Measurements from ENCODE around the gene AP4S1. TPM values are rescaled to one million over a fixed set of nuclear protein-coding genes. Genes with fewer than 3 reads are reported as not detected.
"Not testable (repeated sequence)": the region's sequence is repeated elsewhere in the genome, so short reads cannot be mapped to it uniquely, and the experiment has no call there.

The AP4S1 gene
- 10 to 100 TPM; 11.5 to 12.8 (median 12.2) TPM for total RNA-seq

DNA sequence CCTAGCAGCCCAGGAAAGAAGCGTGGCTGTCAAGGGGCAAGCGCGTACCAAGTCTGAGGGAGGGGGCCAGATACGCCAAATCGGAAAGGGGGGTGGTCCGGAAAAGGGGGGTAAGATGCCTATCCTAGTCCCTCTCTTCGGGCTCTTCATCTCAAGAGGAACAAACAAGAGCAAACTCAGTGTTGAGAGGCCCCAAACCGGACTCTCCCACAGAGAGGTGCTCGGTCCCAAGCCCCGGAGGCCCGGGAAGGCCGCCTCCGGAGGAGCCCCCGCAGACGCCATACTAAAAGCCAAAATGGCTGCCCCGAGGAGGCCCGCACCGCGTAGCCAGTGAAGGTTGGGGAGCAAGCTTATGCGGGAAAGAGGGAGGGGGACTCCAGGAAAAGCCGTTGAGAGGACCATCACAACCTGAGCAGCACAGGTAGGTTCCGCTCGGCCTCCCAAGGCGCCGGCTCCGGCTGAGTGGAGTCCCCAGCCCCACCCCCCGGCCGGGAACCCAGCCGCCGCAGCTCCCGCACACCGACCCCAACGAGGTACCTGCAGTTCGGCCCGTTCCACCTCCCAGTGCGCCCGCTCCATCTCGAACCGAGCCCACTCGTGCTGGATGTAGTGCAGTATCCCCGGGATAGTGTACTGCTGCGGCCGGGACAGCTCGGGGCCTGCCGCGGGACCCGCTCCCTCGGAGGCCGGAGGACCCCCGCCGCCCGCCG, at the start of gene AP4S1:
Gene AP4S1, plus strand, starts transcription at position 283 of the 710 bp plus-strand sequence. CDS start 40,548 bp downstream, outside the sequence.
- H3K4me3 Mint-ChIP-seq: peak within 1 kb of the TSS; percentile 98
- ATAC-seq (peak; percentile 42 to 51), DNase-seq (peak; percentile 34)
- peaks cover 51% of the 10 kb centered on the region for H3K4me1 Mint-ChIP-seq (ENCODE audit: low read depth)
- H3K27me3 Mint-ChIP-seq (ENCODE audit: low read depth): no peaks in the 10 kb centered on the region
- H3K9me3 Mint-ChIP-seq: no peaks in the 10 kb centered on the region
- peaks cover 7% of the 10 kb centered on the region for H3K36me3 Mint-ChIP-seq (ENCODE audit: insufficient read depth)

DNA sequence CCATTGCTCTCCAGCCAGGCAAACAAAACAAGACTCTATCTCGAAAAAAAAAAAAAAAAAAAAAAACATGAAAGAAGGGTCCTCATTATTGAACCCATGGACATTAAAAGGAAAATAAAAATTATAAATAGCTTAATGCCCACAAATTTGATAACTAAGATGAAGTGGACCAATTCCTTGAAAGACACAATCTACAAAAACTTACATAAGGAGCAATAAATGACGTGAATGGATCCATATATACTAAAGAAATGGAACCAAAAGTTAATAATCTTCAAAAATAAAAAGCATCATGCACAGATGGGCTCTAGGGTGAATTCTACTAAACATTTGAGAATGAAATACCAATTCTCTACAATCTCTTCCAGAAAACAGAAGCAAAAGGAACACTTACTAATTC, 47.7 kb upstream of the AP4S1 start:
- ATAC-seq: no peak
- DNase-seq: no peak
- Mint-ChIP-seq H3K4me1 (ENCODE audit: low read depth) (peaks cover 39% of the 10 kb centered on the region), H3K36me3 (ENCODE audit: insufficient read depth) (peaks cover 3% of the 10 kb centered on the region), H3K4me3 (no peak overlapping the region), H3K27me3 (ENCODE audit: low read depth) (no peaks in the 10 kb centered on the region), H3K9me3 (no peaks in the 10 kb centered on the region)

DNA sequence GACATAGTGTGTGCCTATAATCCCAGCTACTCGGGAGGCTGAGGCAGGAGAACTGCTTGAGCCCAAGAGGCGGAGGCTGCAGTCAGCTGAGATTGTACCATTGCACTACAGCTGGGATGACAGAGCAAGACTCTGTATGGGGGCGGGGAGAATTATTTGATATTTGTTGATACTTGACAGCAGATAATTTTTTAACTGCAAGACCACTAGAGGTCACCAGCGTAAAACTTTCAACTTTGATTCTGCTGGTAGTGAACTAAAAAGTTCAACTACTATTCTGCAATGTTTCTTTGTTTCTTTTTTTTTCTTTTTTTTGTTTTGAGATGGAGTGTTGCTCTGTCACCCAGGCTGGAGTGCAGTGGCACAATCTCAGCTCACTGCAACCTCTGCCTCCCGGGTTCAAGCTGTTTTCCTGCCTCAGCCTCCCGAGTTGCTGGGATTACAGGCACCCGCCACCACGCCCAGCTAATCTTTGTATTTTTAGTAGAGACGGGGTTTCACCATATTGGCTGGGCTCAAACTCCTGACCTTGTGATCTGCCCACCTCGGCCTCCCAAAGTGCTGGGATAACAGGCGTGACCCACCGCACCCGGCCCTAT, 45.2 kb upstream of the AP4S1 start:
- ATAC-seq (peak; percentile 73 to 76), DNase-seq (peak; percentile 9)
- not testable (repeated sequence) for H3K9me3 Mint-ChIP-seq; H3K27me3 Mint-ChIP-seq (ENCODE audit: low read depth); H3K4me3 Mint-ChIP-seq; H3K36me3 Mint-ChIP-seq (ENCODE audit: insufficient read depth)
- peaks cover 18% of the 10 kb centered on the region for H3K4me1 Mint-ChIP-seq (ENCODE audit: low read depth)

DNA sequence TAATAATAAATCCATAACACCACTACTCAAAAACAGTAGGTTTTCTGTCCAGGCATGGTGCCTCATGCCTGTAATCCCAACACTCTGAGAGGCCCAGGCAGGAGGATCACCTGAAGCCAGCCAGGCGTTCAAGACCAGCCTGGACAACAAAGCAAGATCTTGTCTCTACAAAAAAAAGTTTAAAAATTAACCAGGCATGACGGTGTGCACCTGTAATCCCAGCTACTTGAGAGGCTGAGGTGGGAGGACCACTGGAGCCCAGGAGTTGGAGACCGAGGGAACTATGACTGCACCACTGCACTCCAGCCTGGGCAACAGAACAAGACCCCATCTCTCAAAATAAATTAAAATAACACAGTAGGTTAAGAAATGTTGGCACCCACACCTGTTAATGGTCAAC, 44.5 kb upstream of the AP4S1 start:
- no peak for ATAC-seq
- H3K27me3 Mint-ChIP-seq (ENCODE audit: low read depth): no peaks in the 10 kb centered on the region
- H3K4me1 Mint-ChIP-seq (ENCODE audit: low read depth): peaks cover 14% of the 10 kb centered on the region
- no peaks in the 10 kb centered on the region for H3K9me3 Mint-ChIP-seq
- no peak for DNase-seq
- H3K36me3 Mint-ChIP-seq (ENCODE audit: insufficient read depth): peaks cover 2% of the 10 kb centered on the region
- no peak overlapping the region for H3K4me3 Mint-ChIP-seq

GRCh38 chr14:30982533-30982932, 42.9 kb upstream of the AP4S1 start:
- DNase-seq (no peak), ATAC-seq (no peak)
- H3K27me3 Mint-ChIP-seq (ENCODE audit: low read depth): no peaks in the 10 kb centered on the region
- H3K4me1 Mint-ChIP-seq (ENCODE audit: low read depth): peaks cover 15% of the 10 kb centered on the region
- H3K4me3 Mint-ChIP-seq: no peak overlapping the region
- H3K36me3 Mint-ChIP-seq (ENCODE audit: insufficient read depth): peaks cover 2% of the 10 kb centered on the region
- no peaks in the 10 kb centered on the region for H3K9me3 Mint-ChIP-seq

- Mint-ChIP-seq H3K4me1 (ENCODE audit: low read depth) (peaks cover 16% of the 10 kb centered on the region), H3K36me3 (ENCODE audit: insufficient read depth) (peaks cover 2% of the 10 kb centered on the region)
Observed at GRCh38 chr14:30983858-30984257, 41.6 kb upstream of the AP4S1 start.

DNA sequence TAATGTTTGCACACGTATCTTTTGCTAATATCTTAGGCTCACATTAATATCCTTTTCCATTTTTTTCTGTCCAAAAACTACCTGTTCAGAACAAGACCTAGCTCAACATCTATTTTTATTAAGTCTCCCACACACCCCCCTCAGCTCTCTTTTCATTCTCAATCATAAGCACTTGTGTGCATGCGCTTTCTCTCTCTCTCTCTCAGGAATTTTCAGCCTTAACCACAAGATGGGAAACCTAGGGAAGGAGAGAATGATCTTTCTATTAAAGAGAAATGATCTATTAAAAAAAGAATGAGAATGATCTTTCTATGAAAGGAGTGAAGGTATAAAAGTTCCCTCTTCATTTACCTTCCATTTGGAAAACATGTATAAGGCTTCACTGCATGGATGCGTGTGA, 39.7 kb upstream of the AP4S1 start:
- Mint-ChIP-seq H3K4me1 (ENCODE audit: low read depth) (peaks cover 21% of the 10 kb centered on the region), H3K36me3 (ENCODE audit: insufficient read depth) (peaks cover 2% of the 10 kb centered on the region), H3K4me3 (no peak overlapping the region), H3K27me3 (ENCODE audit: low read depth) (no peaks in the 10 kb centered on the region), H3K9me3 (no peaks in the 10 kb centered on the region)
- DNase-seq (no peak), ATAC-seq (no peak)

More at GRCh38 chr14:30983858-30984257, 41.6 kb upstream of the AP4S1 start:
- H3K27me3 Mint-ChIP-seq (ENCODE audit: low read depth): no peaks in the 10 kb centered on the region
- DNase-seq: no peak
- H3K9me3 Mint-ChIP-seq: no peaks in the 10 kb centered on the region
- no peak overlapping the region for H3K4me3 Mint-ChIP-seq
- no peak for ATAC-seq

DNA sequence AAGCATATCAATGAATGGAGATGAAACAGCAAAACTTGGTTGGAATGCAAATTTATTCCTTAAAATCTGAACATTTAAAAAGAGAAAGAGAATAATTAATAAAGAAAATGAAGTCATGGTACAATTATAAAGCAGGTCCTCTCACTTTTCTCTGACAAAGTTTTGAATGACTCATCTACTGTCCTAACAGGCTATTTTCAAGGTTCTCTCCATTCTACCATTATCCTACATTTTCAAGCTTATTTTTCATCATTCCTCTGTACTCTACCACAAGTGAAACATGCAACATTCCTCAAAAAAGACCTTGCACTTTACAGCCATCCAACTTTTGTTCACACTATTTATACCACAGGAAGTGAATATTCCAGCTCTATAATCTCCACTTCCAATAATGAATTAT, 36.9 kb upstream of the AP4S1 start:
- no peak for ATAC-seq
- Mint-ChIP-seq H3K36me3 (ENCODE audit: insufficient read depth) (peaks cover 2% of the 10 kb centered on the region), H3K9me3 (no peaks in the 10 kb centered on the region), H3K27me3 (ENCODE audit: low read depth) (no peaks in the 10 kb centered on the region), H3K4me3 (no peak overlapping the region), H3K4me1 (ENCODE audit: low read depth) (peaks cover 36% of the 10 kb centered on the region)
- DNase-seq: no peak

DNA sequence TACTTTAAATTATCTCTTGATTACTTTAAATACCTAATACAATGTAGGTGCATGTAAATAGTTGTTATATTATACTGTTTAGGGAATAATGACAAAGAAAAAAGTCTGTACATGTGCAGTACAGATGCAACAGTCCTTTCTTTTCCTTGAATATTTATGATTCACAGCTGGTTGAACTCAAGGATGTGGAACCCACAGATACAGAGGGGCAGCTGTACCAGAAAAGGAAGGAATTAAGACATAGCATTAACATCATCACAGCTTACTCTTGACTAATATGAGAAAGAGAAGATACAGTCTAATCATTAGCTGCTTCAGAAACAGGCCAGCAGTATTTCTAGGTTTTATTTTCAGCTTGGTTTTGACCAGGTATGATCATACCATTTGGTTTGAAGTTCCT, 34.7 kb upstream of the AP4S1 start:
- H3K36me3 Mint-ChIP-seq (ENCODE audit: insufficient read depth): peaks cover under 1% of the 10 kb centered on the region
- no peaks in the 10 kb centered on the region for H3K27me3 Mint-ChIP-seq (ENCODE audit: low read depth)
- no peak overlapping the region for H3K4me3 Mint-ChIP-seq
- ATAC-seq (no peak), DNase-seq (no peak)
- H3K9me3 Mint-ChIP-seq: no peaks in the 10 kb centered on the region
- peaks cover 46% of the 10 kb centered on the region for H3K4me1 Mint-ChIP-seq (ENCODE audit: low read depth)

GRCh38 chr14:30991408-30991807, 34.0 kb upstream of the AP4S1 start:
- ATAC-seq: no peak
- H3K4me1 Mint-ChIP-seq (ENCODE audit: low read depth): peaks cover 49% of the 10 kb centered on the region

GRCh38 chr14:30993071-30993470, 32.4 kb upstream of the AP4S1 start:
- Mint-ChIP-seq H3K4me1 (ENCODE audit: low read depth) (peaks cover 53% of the 10 kb centered on the region), H3K36me3 (ENCODE audit: insufficient read depth) (peaks cover 10% of the 10 kb centered on the region), H3K4me3 (no peak overlapping the region), H3K27me3 (ENCODE audit: low read depth) (no peaks in the 10 kb centered on the region), H3K9me3 (no peaks in the 10 kb centered on the region)
- no peak for ATAC-seq
- no peak for DNase-seq

More at GRCh38 chr14:30991408-30991807, 34.0 kb upstream of the AP4S1 start:
- Mint-ChIP-seq H3K27me3 (ENCODE audit: low read depth) (no peaks in the 10 kb centered on the region), H3K9me3 (no peaks in the 10 kb centered on the region), H3K36me3 (ENCODE audit: insufficient read depth) (no peaks in the 10 kb centered on the region), H3K4me3 (no peak overlapping the region)
- no peak for DNase-seq

- Mint-ChIP-seq H3K27me3 (ENCODE audit: low read depth) (no peaks in the 10 kb centered on the region), H3K4me1 (ENCODE audit: low read depth) (peaks cover 43% of the 10 kb centered on the region), H3K36me3 (ENCODE audit: insufficient read depth) (peaks cover 24% of the 10 kb centered on the region), H3K4me3 (no peak overlapping the region), H3K9me3 (peaks cover 8% of the 10 kb centered on the region)
- peak; percentile 72 to 75 for ATAC-seq
- no peak for DNase-seq
Observed at GRCh38 chr14:30994681-30995620, 30.5 kb upstream of the AP4S1 start.

GRCh38 chr14:30995689-30996088, 29.8 kb upstream of the AP4S1 start:
- H3K9me3 Mint-ChIP-seq: peaks cover 8% of the 10 kb centered on the region
- no peak for ATAC-seq
- H3K36me3 Mint-ChIP-seq (ENCODE audit: insufficient read depth): peaks cover 24% of the 10 kb centered on the region
- no peak overlapping the region for H3K4me3 Mint-ChIP-seq
- peaks cover 47% of the 10 kb centered on the region for H3K4me1 Mint-ChIP-seq (ENCODE audit: low read depth)
- no peak for DNase-seq
- no peaks in the 10 kb centered on the region for H3K27me3 Mint-ChIP-seq (ENCODE audit: low read depth)

DNA sequence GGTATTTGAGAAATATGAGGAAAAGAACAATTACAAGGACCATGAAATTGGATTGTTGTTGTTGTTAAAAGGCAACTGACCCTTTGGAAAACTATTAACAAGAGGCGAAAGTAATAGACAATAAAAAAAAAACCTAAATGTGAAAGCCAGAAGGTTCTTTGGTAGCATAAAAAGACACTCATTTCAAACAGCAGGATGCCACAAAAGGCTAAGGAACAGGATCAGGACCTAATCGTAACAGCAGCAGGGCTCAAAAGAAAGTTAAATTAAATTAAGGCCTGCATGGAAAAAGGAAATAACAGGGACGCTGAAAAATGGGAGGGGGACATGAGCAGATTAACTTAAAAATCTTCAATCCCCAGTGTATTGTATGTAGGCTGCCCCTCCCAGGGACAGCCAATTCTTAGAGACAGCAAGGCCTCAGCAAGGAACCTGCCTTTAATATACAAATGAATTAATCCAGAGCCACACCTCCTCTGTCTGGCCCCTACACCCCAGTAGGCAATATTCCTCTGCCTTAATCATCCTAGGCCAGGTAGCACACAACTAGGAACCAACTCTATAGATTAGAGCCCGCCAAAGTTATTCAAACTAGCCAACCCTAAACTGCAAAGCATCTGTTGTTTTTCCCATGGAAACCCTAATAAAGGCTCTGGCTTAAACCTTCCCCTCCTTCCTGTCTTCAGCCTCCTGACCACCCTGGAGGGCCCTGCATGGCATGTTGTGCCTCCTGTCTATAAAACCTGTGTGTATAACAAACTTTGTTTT, 28.4 kb upstream of the AP4S1 start:
- ATAC-seq (no peak), DNase-seq (no peak)
- Mint-ChIP-seq H3K4me1 (ENCODE audit: low read depth) (peaks cover 40% of the 10 kb centered on the region), H3K36me3 (ENCODE audit: insufficient read depth) (peaks cover 30% of the 10 kb centered on the region), H3K27me3 (ENCODE audit: low read depth) (no peaks in the 10 kb centered on the region), H3K9me3 (peaks cover 8% of the 10 kb centered on the region), H3K4me3 (no peak overlapping the region)

Measured in activated T-cell treated with anti-CD3 and anti-CD28 coated beads, Interleukin-2, amount 50 U/mL, for 4 hours (primary cell).